Neural crest cell (in vitro differentiated cells): ENCODE measurements around the gene AZI2. TPM values are rescaled to one million over a fixed set of nuclear protein-coding genes. Genes with fewer than 3 reads are reported as not detected.

Experiments
- DNase-seq: peaks from one replicate; pipeline ENCODE4 v3.0.0; 2021; ENCODE audit warnings: low read depth, mixed read lengths, low spot score
- H3K27ac Mint-ChIP-seq: one replicate; pipeline ENCODE4 v1.8.0; 2021; ENCODE audit warnings: mild to moderate bottlenecking, mixed read lengths; ENCODE audit not compliant: unreplicated experiment
- H3K27me3 Mint-ChIP-seq: 2 replicates; pipeline ENCODE4 v1.8.0; 2021; ENCODE audit warnings: low read depth, mild to moderate bottlenecking, mixed read lengths
- H3K36me3 Mint-ChIP-seq: 2 replicates; pipeline ENCODE4 v1.8.0; 2021; ENCODE audit warnings: low read depth, mild to moderate bottlenecking, mixed read lengths
- H3K4me1 Mint-ChIP-seq: 2 replicates; pipeline ENCODE4 v1.8.0; 2021; ENCODE audit warnings: mixed read lengths
- H3K4me3 Mint-ChIP-seq: one replicate; pipeline ENCODE4 v1.8.0; 2021; ENCODE audit warnings: mild to moderate bottlenecking, mixed read lengths
- H3K9me3 Mint-ChIP-seq: 2 replicates; pipeline ENCODE4 v1.8.0; 2021; ENCODE audit warnings: mixed read lengths
- total RNA-seq: library from RNA; stranded (reverse); gene quantifications from 2 replicates; pipeline ENCODE4 v1.2.1, GENCODE V29; 2021
- TF ChIP-seq, protein P1 (sequence below): fragments of 200-600 bp; sonication (generic); conservative IDR thresholded peaks from 2 replicates; pipeline ENCODE4 v1.5.0; 2021; ENCODE audit warnings: antibody characterized with exemption, mild to moderate bottlenecking

Gene AZI2
- total RNA-seq, 1 donor from 2014 or later, result 61.0 TPM

DNA sequence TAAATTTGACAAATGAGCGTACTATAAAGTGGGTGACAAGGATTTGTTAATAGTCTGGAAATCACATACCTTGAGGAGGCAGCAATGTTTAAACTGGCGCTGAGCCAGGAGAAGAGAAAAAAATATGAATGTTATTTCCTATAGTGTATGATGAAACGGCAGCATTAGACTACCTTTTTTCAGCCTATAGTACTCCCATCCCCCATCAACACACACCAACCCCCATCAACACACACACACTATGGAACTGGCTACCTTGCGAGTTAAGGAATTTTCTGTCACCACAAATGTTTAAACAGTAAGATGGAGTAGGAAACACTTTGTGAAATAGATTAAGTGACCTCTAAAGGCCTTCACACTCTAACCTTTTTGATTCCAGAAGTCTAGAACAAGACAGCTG is 46.9 kb downstream of the AZI2 start:
- no peak overlapping the region for H3K4me3 Mint-ChIP-seq
- H3K9me3 Mint-ChIP-seq, result no peaks in the 10 kb centered on the region
- no peak overlapping the region for H3K27ac Mint-ChIP-seq
- no peak for DNase-seq
- TF ChIP-seq, protein P1, sequence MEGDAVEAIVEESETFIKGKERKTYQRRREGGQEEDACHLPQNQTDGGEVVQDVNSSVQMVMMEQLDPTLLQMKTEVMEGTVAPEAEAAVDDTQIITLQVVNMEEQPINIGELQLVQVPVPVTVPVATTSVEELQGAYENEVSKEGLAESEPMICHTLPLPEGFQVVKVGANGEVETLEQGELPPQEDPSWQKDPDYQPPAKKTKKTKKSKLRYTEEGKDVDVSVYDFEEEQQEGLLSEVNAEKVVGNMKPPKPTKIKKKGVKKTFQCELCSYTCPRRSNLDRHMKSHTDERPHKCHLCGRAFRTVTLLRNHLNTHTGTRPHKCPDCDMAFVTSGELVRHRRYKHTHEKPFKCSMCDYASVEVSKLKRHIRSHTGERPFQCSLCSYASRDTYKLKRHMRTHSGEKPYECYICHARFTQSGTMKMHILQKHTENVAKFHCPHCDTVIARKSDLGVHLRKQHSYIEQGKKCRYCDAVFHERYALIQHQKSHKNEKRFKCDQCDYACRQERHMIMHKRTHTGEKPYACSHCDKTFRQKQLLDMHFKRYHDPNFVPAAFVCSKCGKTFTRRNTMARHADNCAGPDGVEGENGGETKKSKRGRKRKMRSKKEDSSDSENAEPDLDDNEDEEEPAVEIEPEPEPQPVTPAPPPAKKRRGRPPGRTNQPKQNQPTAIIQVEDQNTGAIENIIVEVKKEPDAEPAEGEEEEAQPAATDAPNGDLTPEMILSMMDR, result no peak
- no peaks in the 10 kb centered on the region for H3K4me1 Mint-ChIP-seq
- H3K36me3 Mint-ChIP-seq, result peaks cover 2% of the 10 kb centered on the region
- no peaks in the 10 kb centered on the region for H3K27me3 Mint-ChIP-seq

DNA sequence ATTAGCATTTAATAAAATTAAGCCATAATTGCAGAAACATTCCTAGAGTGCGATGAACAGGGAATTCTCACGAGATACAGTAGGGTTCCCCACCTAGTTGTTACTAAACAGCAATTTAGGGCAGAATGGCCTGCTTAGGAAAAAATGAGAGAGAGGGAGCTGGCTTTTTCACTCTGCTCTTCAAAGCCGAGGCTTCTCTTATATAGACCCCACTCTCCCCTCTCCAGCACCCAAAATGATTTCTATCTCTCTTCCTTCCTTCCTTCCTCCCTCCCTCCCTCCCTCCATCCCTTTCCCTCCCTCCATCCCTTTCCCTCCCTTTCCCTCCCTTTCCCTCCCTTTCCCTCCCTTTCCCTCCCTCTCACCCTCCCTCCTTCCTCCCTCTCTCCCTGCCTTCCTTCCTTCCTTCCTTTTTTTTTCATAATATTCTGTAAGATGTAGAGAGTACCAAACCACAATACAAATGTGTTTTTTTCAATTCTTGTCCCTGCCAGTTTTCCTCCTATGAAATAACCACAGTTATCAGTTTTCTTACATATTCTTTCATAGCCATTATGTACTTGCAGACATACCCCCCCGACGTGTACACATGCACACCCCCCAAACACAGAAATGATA is 48.2 kb downstream of the AZI2 start:
- Mint-ChIP-seq H3K36me3 (peaks cover under 1% of the 10 kb centered on the region), H3K4me3 (no peak overlapping the region), H3K27ac (no peak overlapping the region), H3K27me3 (no peaks in the 10 kb centered on the region), H3K9me3 (no peaks in the 10 kb centered on the region), H3K4me1 (no peaks in the 10 kb centered on the region)
- TF ChIP-seq, protein P1, result no peak
- DNase-seq, result no peak

DNA sequence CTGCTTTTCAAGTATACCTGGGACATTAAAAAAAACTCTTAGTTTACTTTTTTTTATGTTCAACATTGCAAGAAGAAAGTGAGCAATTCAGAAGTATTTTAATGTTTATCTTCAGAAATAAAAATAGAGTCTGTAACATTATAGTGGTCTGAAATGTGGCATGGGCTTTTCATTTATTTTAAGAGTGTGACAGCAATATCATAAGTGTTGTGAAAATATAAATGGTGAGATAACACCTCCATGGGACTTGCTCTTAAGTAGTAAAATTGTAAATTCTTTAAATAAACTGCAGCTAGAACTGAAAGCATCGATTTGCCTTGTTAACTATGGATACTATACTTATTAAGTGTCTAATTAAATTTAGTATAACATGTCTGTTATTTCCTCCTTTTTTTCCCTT is 48.9 kb downstream of the AZI2 start:
- Mint-ChIP-seq H3K27me3 (no peaks in the 10 kb centered on the region), H3K9me3 (no peaks in the 10 kb centered on the region), H3K4me3 (no peak overlapping the region), H3K36me3 (no peaks in the 10 kb centered on the region), H3K4me1 (no peaks in the 10 kb centered on the region), H3K27ac (no peak overlapping the region)
- TF ChIP-seq, protein P1, result no peak
- DNase-seq, result no peak

DNA sequence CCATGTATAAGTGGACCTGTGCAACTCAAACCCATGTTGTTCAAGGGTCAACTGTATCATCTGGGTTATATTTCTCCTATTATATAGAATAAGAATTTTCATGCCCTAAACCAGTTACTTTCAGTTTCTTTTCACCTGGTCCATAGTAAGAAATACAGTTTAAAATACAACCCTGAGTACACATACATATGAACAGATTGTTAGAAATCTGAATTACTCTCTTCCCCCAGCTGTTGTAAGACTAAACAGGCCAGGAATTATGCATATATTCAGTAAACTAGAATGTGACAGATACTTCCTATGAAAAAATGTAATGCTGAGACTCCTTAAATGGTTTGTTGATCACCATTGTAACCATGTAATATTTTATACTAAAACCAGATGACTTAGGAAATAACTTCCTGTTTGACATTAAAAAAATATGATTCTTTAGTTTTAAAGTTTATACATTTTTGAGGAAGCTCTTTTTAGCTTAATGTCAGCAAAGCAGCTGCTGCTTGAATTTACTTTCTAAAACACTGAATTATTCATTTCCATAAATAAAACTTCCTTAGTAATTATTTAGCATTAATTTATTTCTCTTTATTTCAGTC is 52.6 kb downstream of the AZI2 start:
- Mint-ChIP-seq H3K27ac (no peak overlapping the region), H3K4me1 (peaks cover 4% of the 10 kb centered on the region), H3K36me3 (peaks cover 2% of the 10 kb centered on the region), H3K27me3 (no peaks in the 10 kb centered on the region), H3K4me3 (no peak overlapping the region), H3K9me3 (no peaks in the 10 kb centered on the region)
- DNase-seq, result no peak
- TF ChIP-seq, protein P1, result no peak

DNA sequence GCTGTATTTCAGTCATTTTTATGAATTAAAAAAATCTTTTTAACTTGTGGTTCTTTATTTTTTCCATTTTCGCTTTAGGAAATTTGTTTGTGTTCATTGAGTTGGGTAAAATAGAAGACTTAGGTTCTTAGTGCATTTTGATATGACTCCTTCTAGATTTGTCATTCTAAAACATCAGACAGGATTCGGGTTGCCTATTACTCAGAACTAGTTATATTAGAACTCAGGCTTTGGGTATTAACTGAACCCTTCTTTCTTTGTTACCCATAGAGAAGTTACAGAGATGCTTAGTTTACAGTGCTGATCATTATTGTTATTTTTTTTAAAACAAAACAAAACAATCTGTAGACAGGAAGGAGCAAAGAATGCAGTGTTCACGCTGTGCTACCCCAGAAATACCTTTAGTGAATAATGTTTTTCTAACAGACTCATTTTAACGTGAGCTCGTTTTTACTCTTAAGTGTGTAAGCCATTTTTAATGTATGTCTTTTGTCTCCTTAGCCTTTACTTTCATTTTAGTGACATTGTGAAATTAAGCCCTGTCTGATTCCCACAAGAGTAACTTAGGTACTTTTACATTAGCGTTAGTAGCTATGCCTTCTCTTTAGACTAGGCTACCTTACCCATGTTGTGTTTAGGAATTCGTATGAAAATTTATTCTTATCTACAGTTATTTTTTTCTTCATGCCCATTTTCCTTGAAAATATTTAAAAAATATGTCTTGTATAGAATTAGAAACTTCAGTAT is 53.8 kb downstream of the AZI2 start:
- H3K4me1 Mint-ChIP-seq, result peaks cover 4% of the 10 kb centered on the region
- no peaks in the 10 kb centered on the region for H3K27me3 Mint-ChIP-seq
- no peak overlapping the region for H3K4me3 Mint-ChIP-seq
- DNase-seq, result no peak
- TF ChIP-seq, protein P1, result no peak
- peaks cover 2% of the 10 kb centered on the region for H3K36me3 Mint-ChIP-seq
- H3K9me3 Mint-ChIP-seq, result no peaks in the 10 kb centered on the region
- no peak overlapping the region for H3K27ac Mint-ChIP-seq
